DMS53 (cell line): ENCODE results near the gene DRGX.

Experiments
- DNase-seq: peaks from one replicate; lab custom pipeline; 2025; lab: John Stamatoyannopoulos, UW

Gene DRGX

DNA sequence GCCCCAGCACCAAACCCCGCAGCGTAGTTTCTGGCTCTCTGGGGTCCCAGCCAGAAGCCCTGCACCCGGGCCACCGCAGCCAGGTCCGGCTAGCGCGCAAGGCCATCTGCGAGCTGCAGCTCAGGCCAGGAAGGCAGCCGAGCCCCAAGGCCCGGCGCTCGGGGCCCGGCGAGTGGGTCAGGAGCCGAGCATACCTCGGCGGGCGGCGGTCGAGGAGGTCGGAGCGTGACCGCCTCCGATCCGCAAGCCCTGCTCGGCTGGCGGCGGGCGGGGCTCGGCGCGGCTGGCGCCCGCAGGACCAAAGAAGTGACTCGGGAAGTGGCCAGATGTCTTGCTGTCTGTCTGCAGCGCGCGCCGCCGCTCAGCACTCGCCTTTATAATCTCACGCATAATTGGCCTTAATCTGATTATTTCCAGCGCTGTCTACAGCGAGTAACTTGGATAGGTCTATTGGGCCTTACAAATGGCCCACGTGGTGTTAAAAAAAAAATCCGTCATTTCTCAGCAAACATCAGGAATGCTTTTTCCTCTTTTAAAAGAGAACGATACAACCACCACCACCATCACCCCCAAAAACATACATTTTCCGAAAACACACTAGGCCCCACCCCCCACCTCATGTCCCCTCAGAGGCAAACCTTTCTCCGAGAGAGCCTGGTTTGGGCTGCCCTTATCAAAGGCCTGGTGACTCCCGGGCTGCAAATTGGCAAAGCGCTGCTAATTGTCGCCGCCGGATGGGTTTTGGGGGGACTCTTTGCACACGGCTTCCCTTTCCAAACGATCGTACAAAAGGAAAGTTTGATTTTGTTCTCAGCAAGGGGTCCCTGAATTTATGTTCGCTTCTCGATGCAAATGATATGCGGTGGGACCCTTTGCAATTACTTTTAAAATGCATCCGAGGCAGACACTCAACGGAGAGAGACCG lies at the start of gene DRGX:
DRGX (minus strand) TSS at position 349 of the 925 bp plus-strand sequence. CDS start 649 bp downstream, outside the sequence.
- DNase-seq = peak; percentile 76

DNA sequence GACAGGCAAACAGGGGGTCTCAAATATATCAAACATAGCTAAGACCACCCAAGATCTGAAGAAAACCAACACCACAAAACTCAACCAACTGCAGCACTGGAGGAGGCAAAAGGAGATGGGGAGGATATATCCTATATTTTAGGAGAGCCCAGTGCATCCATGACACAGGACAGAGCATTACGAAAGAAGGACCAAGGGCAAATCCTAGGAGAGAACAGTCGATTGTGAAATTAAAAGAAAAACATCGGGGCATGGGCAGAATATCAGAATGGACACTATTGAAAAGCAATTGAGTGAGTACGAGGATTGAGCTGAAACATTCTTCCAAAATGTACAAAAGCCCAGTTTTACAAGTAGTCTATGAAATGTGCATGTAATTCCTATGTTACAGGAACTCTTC lies 48.5 kb upstream of the DRGX start:
- DNase-seq = no peak

DNA sequence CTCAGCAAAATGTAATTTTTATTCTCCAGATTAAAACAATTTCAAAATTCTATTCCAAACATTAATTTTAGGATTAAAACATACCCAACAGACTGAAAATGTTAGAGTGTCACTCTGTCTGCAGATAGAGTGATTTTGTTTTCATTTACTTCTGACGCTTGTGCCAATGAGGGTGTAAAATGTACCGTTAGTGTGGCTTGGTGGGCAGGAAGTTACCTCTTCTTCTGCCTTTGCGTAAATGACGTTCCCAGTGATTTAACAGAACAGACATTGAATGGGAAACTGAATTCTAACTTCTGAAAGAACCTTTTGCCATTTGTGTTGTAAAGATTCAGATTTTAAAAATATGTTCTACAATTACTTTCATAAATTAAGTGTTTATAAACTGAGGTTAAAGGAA lies 47.0 kb upstream of the DRGX start:
- no peak for DNase-seq

DNA sequence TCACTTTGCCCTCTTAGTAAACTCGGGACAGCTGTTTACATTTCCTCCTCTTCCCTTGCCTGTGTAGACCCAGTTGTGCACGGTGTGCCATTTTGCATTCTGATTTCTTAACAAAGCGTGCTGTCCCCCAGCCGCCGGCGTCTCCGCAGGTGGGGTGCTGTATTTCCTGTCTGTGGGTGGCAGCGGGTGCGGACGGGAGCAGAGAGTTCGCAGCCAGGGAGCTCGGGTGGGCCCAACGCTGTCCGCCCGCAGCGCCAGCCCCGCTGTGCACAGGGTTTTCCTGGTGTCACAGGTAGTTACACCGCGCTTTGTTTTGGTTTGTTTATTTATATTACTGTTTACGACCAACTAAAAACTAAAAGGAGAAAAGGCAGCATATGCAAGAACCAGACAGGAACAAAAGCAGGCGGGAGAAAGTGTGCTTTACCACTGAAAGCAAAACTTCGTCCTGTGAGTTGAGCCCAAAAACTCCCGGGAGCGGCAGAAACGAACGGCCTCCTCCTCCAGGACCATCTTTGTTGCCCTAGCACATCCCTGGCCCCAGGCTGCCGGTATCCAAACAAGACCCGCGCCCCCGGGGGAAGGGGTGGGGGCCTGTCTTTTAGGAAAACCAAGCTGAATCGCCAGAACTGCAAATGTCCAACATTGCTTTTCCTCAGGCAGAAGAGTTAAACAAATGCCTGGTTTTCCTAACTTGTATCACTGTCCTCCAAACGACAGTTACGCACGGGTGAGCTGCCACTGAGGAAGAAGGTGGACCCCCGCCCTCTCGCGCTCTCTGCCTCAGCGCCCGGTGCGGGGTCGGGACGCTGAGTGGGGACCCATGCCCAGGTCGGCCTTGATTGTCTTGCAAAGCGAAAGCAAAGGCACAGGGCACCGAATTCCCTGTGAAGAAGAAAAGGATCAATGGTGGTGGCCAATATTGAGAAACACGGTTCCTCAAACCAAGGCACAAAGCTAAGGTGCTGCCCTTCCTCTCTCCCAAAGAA lies 45.9 kb upstream of the DRGX start:
- DNase-seq = no peak

DNA sequence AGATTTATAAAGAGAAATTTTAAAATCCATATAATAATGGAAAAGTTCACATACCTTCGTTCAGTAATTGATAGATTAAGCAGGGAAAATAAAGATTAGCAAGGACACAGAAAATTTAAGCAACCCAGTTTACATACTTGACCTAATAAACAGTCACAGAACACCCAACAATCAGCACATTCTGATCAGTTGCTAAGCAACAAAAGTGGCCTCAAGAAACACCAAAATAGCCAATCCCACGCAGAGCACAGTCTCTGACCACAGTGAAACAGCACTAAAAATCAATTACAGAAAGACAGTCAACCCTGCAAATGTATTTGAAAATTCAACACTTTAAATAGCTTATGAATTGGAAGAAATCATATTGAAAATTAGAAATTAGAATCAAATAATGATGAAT lies 39.3 kb upstream of the DRGX start:
- DNase-seq = peak; percentile 44

DNA sequence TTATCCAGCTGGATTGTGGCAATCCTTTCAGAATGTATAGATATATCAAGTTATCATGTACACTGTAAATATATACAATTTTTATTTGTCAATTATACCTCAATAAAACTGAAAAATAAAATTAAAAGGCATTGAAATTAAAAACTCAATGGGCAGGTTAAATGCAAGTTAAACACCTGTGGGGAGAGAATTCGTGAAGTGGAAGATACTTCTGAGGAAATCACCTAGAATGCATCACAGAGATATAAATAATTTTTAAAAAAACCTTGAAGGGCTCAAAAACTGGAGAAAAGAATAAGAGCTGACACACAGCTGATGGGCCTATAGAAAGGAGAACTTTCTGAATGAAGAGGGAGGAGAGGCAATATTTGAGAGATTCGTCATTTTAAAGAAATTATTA lies 37.2 kb upstream of the DRGX start:
- DNase-seq = no peak

DNA sequence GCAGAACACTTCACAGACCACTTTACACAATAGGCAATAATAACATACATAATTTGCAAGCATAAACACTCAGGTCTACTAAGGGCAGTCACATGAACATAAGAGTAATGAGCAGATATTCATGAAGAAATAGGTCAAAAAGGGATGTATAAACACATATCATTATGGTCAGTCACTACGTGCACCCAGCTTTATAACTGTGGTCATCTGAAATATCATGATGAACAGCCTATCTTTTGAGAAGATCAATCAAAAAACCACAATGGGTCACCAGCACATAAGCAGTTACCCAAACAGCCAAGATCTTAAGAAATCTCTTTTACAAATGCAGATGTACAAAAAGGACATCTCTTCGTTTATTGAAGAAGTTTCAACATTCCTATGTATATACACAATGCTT lies 35.5 kb upstream of the DRGX start:
- DNase-seq = no peak

DNA sequence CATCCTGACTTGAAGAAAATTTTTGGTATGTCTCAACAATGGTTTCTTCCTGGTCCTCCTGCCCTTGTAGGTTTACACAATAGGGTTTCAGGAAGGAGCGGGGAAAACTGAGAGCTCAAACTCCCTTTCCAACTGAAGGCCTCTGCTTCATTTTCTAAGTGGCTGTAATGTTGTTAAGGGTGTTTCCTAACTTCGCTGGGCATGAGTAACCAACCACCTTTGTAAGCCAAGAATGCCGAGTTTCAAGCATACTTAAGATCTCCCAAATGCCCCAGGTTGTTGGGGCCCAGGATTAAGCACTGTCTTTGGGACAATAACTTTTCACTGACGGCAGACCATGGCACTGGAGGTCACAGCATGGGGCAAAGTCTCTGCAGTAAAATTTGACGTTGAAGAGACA lies 33.6 kb upstream of the DRGX start:
- DNase-seq = no peak

DNA sequence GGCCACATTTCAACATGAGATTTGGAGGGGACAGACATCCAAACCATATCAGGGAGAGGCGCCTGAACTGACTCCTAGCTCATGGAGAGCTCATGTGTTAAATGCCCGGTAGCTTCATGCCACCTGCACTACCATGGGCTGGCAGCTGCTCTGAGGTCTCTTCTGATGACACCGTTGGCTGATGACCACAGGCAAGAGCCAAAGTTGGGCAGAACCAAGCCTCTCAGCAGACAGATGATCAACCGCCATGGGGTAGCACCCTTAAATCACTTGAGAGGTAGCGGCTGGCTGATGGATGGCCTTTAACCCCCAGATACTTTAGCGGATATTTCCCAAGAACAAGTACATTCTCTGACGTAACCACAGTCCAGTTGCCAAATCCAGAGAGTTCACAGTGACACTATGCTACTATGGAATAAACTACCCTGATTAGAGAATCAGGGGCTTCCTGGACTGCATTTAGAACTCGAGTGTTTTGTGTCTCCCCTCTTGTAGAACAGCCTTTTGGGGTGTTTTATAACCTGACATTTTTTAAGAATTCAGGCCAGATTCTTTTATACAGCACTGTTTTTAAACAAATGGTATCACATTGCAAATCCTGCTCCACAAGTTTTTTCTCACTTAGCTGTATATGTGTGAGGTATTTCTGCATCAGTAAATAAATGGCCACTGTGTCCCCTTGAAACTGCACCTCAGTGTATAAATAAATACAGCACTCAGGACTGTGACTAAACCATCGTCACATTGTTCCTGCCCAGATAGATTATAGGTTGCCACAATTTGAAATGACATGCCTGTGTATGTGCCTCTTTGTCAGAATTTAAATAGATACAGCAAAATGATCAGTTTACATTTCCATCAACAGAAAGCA lies 30.8 kb upstream of the DRGX start:
- DNase-seq = peak; percentile 33

DNA sequence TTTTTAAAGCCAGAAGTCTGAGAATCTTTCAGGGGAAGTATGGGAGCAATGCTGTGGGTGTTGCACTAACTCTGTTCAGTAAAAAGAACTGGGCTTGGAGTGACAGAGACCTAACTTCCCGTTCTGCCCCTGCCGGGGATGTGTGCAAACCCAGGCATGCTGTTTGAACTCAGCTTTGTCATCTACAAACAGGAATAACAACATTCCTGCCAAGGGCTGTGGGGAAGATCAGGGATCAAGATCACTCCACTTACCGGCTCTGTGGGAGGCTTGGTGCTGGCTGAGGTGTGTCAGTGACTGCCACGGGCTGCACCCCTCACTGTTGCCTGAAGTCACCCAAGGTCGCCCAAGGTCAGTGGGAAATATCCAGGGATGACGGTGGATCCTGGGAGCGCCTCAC lies 23.1 kb upstream of the DRGX start:
- DNase-seq = peak; percentile 92

DNA sequence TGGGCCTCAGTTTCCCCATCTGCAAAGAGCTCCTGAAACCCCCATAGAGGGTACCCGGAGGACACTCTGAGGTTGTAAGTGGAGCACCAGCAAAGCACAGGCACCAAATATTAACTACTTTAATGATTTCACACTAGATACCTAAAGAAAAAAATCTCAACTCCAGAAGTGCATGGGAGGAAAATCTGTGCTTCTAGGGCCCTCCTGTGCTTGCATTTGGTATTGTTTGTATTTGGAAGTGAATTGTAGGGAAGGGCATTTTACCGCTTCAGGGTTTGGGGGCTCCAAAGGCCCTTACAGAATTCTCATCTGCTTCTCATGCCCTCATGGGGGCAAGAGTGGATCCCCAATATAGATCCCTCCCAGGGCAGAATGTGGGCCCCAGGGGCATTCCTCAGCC lies 22.4 kb upstream of the DRGX start:
- DNase-seq = peak; percentile 51

DNA sequence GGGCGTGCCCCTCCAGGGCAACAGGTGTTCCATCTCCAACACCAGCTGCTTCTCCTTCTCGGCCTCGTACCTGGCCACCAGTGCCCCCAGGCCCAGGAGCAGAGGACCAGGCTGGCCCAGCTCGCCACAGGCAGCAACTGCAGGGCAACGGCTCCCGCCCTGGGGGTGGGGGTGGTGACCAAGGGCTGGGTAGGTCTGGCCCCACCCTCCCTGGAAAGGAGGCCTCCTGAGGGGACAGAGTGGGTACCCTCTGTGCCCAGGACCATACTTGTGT lies 22.1 kb upstream of the DRGX start:
- DNase-seq = no peak

DNA sequence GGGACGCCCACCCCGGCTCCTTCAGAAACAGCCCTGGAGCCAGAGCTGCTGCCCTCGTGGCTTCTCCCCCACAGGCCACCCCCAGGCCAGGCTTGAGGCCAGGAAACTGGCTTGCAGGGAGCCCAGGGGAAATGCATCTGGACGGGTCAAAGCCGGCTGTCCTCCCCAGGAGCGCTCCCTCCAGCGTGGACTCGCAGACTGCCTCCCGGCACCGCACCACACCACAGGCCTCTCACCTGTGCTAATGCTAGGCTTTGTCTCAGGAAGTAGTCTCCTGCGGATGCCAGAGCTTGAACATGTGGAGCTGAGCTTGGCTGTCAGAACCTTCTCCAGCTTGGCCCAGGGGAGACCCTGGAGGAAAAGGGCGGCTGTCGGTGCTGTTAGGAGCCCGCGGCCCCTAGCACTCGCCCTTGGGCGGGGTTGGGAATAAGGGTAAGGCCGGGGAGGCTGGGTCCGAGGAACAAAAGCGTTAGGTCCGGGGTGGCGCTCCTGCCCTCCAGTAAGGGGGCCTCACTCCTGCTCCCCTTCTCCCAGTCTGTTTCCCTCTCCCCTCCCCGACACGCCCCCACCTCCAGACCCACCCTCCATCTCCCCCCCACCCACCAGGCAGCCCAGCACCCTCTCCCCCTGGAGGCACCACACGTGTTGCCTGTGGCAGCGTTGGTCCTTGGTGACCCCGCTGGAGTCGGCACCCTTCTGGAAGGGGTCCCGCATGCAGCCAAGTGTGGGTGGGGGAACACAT lies 21.6 kb upstream of the DRGX start:
- no peak for DNase-seq

DNA sequence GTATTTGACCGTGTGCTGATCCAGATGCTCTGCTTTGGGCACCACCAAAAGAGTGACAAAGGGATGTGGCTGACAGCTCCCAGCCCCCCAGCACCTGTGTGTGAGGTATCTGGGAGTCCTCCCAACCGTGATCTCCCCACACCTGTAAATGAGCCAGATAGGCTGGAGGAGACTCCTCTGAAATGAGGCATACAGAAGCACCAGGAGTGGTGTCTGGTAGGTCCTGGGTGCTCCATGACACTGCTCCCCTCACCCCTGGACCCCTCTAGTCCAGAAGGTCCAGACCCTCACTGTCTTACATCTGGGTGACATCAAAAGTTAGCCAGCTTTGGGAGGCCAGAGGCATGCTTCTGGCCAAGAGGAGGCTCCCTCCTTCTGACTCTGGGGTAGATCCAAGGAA lies 20.0 kb upstream of the DRGX start:
- DNase-seq = no peak

DNA sequence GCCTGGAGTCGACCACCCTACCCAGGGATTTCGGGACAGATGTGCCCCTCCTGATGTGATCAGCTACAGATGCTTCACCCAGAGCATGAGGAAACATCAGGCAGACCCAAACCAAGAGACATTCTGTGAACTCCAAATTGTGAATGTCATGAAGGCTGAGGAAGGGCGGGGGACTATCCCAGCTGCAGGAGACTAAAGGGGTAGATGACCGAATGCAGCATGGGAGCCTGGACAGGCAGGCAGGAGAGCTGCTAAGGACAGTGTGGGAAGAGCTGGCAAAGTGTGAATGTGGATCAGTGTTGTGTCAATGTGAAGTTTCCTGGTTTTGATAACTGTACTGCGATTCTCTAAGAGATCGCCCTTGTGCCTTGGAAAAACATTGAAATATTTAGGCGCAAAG lies 19.2 kb upstream of the DRGX start:
- no peak for DNase-seq

DNA sequence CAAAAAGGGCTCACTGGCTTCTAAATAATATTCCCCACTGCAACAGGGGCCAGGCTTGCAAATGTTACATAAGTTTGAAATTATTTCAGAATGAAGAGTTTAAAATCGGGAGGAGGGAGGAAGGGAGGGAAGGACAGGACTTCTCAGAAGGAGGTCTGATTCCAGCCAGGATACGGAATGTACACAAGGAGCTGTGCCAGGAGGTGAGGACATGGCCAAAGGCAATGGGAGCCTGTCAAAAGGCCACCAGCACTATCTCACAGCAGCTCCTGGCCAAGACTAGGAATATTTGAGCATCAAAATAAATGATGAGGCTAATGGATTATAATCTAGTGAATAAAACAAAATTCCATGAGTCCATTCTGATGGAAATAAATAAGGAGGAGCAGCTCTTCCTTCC lies 18.6 kb upstream of the DRGX start:
- no peak for DNase-seq

DNA sequence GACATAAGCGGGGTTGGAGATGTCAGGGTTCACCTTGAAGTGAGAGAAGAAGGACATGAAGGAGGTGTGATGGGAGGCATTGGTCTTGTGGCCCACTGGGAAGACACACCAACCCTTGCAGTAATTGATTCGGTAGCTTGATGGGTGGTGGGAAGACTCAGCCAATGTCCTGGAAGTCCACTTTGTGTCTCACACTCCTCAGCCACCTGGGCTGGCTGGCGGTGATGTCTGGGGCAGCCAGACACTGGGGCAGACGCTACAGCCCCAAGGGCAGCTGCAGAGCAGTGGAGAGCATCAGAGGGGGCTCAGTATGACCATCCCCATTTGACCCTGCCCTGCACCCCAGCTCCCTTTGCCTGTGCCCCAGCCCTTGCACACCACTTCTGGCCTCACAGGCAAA lies 16.7 kb upstream of the DRGX start:
- DNase-seq = no peak

DNA sequence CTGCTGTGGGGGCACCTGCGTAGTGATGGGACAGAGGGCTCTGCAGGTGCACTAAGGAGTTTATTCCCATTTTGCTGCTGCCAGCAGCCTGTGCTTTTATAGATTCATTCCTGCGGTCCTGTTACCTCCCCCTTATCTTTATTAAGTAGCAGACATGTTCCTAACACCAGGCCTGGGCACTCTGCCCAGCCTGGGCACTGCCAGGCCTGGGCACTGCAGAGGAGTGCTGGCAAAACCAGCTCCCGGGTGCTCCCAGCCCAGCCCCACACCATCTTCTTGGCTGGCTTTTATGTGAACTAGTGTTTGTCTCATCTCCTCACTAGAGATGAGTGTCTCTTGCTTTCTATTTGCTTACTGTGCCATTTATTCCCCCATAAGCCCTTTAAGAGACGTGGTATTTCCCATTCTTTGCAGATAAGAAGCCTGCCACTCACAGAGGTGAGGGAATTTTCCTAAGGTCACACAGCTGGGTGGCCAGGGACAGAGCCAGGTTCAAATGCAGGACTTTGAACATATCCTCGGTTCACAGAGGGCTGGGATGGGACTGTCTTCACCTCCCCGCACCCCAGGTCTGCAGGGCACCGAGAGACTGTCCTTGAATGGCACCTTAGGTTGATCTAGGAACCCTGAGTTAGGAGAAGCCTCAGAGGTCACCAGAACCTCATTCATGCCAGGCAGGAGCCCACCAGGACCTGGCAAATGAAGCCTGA lies 14.6 kb upstream of the DRGX start:
- no peak for DNase-seq

DNA sequence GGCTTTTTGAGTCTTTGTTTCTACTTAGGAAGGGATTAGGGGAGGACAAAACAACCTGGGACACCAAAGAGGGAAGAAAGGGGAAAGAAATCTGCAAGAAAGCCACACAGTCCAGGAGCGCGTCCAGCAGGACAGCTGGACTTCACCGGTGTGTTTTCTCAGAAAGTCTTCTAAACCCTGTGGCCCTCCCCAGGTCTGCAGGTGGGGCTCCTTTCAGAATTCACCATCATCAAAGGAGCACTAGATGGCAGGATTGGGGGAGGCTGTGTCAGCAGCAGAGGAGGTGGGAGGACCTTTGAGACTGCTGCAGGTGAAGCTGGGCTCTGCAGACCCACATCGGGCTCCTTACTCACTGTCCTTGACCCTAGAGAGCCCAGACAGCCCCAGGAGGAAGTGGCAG lies 13.9 kb upstream of the DRGX start:
- DNase-seq = no peak

DNA sequence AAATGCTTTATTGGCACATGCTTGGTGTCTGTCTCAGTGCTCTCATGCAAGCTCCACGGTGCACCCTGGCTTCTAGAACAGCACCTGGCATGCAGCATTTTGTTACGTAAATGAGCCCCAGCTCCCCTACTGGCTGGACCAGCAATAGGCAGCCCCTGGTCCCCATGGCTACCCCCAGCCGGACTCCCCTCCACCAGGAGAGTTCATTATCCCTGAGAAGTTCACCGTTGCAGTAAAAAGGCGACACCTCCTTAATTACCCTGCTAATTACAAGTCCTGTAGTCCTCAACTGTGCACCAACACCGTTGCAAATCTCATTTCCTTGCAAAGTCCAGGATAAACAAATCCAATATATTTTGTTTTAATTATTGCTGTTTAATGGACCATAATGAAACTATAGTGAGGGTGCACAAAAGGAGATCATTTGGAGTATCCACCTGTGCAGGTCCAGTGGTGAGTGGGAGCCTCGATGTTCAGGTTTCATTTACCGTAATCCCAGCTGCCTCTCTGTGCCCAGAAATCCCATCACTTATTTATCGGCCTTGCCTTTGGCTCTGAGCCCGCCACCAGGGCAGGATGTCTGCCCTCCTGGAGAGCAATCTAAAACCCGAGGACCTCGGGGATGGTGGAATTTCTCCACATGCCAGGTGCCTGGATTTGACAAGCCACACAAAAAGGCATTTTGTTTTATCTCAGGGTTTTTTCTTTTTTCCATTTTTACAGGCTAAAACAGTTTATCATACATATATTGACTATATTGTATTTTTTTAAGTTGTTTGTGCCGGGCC lies 12.8 kb upstream of the DRGX start:
- DNase-seq = peak; percentile 59
